ENCODE data around the gene PLCB2.

- TF ChIP-seq, protein P1, sequence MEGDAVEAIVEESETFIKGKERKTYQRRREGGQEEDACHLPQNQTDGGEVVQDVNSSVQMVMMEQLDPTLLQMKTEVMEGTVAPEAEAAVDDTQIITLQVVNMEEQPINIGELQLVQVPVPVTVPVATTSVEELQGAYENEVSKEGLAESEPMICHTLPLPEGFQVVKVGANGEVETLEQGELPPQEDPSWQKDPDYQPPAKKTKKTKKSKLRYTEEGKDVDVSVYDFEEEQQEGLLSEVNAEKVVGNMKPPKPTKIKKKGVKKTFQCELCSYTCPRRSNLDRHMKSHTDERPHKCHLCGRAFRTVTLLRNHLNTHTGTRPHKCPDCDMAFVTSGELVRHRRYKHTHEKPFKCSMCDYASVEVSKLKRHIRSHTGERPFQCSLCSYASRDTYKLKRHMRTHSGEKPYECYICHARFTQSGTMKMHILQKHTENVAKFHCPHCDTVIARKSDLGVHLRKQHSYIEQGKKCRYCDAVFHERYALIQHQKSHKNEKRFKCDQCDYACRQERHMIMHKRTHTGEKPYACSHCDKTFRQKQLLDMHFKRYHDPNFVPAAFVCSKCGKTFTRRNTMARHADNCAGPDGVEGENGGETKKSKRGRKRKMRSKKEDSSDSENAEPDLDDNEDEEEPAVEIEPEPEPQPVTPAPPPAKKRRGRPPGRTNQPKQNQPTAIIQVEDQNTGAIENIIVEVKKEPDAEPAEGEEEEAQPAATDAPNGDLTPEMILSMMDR (conservative IDR thresholded peaks at IDR 0.05; ENCODE audit: low read length), result no peak
- no peak for TF ChIP-seq EZH2phosphoT487 (IDR thresholded peaks at IDR 0.05; ENCODE audit: borderline replicate concordance)
Measured at GRCh38 chr15:40273428-40273827, 34.3 kb downstream of the PLCB2 start.

All from Loucy (cell line).